AG04449 (cell line): ENCODE data around the gene FNBP1.

ENCODE experiments used
- CTCF ChIA-PET: fragments of 350-600 bp; formaldehyde crosslinking; extraction: SDS; loops from one replicate; lab custom pipeline; 2021; ENCODE audit warnings: antibody characterized with exemption; lab: Yijun Ruan, JAX
- POLR2A ChIA-PET: fragments of 400-600, 350-600 bp; formaldehyde crosslinking; extraction: SDS; loops from one replicate; lab custom pipeline; 2020; ENCODE audit warnings: antibody characterized with exemption, inconsistent platforms; lab: Yijun Ruan, JAX
- DNase-seq: peaks from one replicate; pipeline ENCODE4 v3.0.0-alpha.2; 2010; ENCODE audit warnings: low read depth, low spot score
- H3K4me3 ChIP-seq: 2 replicates; pipeline ENCODE4 v1.5.1; 2011; ENCODE audit warnings: low read depth, mild to moderate bottlenecking, control low read depth, low read length
- CTCF ChIP-seq: IDR thresholded peaks from one replicate; pipeline ENCODE4 v1.5.1; 2011; ENCODE audit warnings: mild to moderate bottlenecking, moderate library complexity, low read length, control low read depth, inconsistent platforms; ENCODE audit not compliant: insufficient read depth; ENCODE audit errors: missing control alignments

Gene FNBP1

GRCh38 chr9:129936222-129936621, 106.8 kb downstream of the FNBP1 start:
- DNase-seq: no peak

GRCh38 chr9:129934780-129935179, 108.2 kb downstream of the FNBP1 start:
- ChIA-PET POLR2A (no interaction called here), CTCF (no interaction called here)
- H3K4me3 ChIP-seq: no peak overlapping the region
- DNase-seq: no peak
- TF ChIP-seq CTCF: no peak

More at GRCh38 chr9:129936222-129936621, 106.8 kb downstream of the FNBP1 start:
- POLR2A ChIA-PET: no interaction called here
- no peak overlapping the region for H3K4me3 ChIP-seq
- CTCF ChIA-PET: interaction anchor here (0.9 kb wide), 2 partner anchors 33 to 171 kb away, joined by 3 read pairs; no protein-coding TSS in a partner anchor
- no peak for TF ChIP-seq CTCF

- POLR2A ChIA-PET: interaction anchor here (0.9 to 1.1 kb wide), 2 partner anchors 23 to 119 kb away, joined by 3 to 4 read pairs; partner anchors contain the start of gene GPR107
- CTCF ChIA-PET: interaction anchor here (0.6 to 1.3 kb wide), 5 partner anchors 11 to 173 kb away, joined by 3 to 4 read pairs (median 3); no protein-coding TSS in a partner anchor
- no peak overlapping the region for H3K4me3 ChIP-seq
- TF ChIP-seq CTCF: no peak
- DNase-seq: no peak
Observed at GRCh38 chr9:129934041-129934591, 108.9 kb downstream of the FNBP1 start.

GRCh38 chr9:129933185-129934040, 109.6 kb downstream of the FNBP1 start:
- POLR2A ChIA-PET: interaction anchor here (0.9 to 1.3 kb wide), 3 partner anchors 23 to 120 kb away, joined by 3 to 4 read pairs (median 3); partner anchors contain the start of genes FNBP1 and GPR107

GRCh38 chr9:129932303-129933151, 110.5 kb downstream of the FNBP1 start:
- no peak for DNase-seq
- no peak for TF ChIP-seq CTCF
- CTCF ChIA-PET: interaction anchor here (1.2 to 1.3 kb wide), 2 partner anchors 34 to 175 kb away, joined by 3 to 4 read pairs; no protein-coding TSS in a partner anchor
- POLR2A ChIA-PET: interaction anchor here (1.1 to 1.3 kb wide), 2 partner anchors 22 to 110 kb away, joined by 3 read pairs; partner anchors contain the start of gene FNBP1
- no peak overlapping the region for H3K4me3 ChIP-seq

More at GRCh38 chr9:129933185-129934040, 109.6 kb downstream of the FNBP1 start:
- TF ChIP-seq CTCF: no peak
- H3K4me3 ChIP-seq: no peak overlapping the region
- DNase-seq: no peak
- CTCF ChIA-PET: interaction anchor here (0.6 to 1.3 kb wide), 5 partner anchors 10 to 174 kb away, joined by 3 to 4 read pairs (median 3); no protein-coding TSS in a partner anchor
